Measurements from ENCODE around the gene TBC1D4. TPM values are rescaled to one million over a fixed set of nuclear protein-coding genes. Genes with fewer than 3 reads are reported as not detected.

Gene TBC1D4
- total RNA-seq, 4 donors from 2014 or later: 20.2 to 74.7 (median 30.9) TPM

DNA sequence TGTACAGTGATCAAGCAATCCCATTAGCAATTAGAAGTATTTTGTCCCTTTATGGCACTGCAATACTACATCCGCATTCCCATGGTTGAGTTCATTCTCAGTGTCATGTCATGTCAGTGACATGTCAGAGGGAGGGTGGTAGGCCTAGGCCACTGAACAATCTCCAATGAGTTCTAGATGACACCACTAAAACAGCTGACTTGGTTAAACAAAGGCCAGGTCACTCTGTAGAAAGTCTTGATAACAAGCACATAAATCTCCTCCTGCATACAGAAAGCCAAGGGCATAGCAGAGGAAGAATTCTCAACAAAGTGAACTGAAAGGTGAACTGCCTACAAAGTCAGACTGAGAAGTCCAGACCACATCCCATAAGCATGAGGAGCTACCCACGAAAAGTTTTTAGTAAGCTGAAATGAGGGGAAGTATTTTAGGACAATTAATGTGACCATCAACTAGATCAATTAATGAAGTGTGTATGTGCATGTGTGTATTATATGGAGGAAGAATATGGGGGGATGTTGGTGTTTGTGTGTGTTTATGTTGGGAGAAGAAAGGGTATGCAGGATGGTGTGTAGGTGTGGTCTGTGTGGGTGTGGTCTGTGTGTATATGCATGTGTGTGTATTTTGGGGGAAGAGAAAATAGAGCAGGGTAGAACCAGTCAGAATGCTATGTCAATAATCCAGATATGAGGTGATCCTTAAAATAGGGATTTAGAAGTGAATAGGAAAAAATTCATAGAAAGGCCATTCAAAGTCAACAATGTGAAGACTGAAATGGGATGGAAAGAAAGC is 67.7 kb downstream of the TBC1D4 start:
- TF ChIP-seq POLR2A (IDR thresholded peaks at IDR 0.05) (no peak), CTCF (IDR thresholded peaks at IDR 0.05) (no peak)
- intact Hi-C loops (cut with DNase I; ENCODE audit: low total_unique reads): no loop called here
- no peak overlapping the region for H3K27ac ChIP-seq
- no peaks in the 10 kb centered on the region for H3K36me3 ChIP-seq
- peaks cover 9% of the 10 kb centered on the region in 2 donors for H3K4me1 ChIP-seq
- no peaks in the 10 kb centered on the region for H3K27me3 ChIP-seq
- H3K4me3 ChIP-seq: no peak overlapping the region
- no peak for DNase-seq
- H3K9me3 ChIP-seq: no peaks in the 10 kb centered on the region

DNA sequence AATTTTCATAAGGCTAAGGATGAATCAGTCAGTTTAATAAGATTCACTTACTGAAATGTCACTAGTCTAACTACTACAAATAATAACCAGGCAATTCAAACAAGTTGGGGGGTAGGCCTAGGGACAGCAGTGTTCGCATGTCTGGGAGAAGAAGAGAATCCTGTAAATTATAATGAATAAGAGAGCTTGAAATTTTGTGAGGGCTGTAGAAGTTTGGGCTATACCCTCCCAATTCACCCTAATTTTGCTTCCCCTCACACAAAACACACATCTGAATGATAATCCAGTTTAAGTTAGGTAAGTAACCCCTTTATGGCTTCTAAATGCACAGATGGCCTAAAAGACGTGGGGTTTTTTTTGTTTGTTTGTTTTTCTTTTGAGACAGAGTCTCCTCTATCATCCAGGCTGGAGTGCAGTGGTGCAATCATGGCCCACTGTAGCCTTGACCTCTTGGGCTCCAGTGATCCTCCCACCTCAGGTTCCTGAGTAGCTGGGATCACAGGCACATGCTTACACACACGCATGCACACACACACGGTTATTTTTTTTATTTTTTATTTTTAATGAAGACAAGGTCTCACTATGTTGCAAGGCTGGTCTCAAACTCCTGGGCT is 69.9 kb downstream of the TBC1D4 start:
- TF ChIP-seq CTCF (IDR thresholded peaks at IDR 0.05): no peak
- TF ChIP-seq POLR2A (IDR thresholded peaks at IDR 0.05): no peak

GRCh38 chr13:75410207-75410606 is 71.8 kb downstream of the TBC1D4 start:
- no peak for DNase-seq
- Histone ChIP-seq H3K36me3 (no peaks in the 10 kb centered on the region), H3K4me1 (peaks cover 0 to 1% of the 10 kb centered on the region in 2 donors), H3K4me3 (no peak overlapping the region), H3K9me3 (no peaks in the 10 kb centered on the region), H3K27ac (no peak overlapping the region), H3K27me3 (no peaks in the 10 kb centered on the region)
- intact Hi-C loops (cut with DNase I; ENCODE audit: low total_unique reads): no loop called here
- no peak for TF ChIP-seq POLR2A (IDR thresholded peaks at IDR 0.05)
- no peak for TF ChIP-seq CTCF (IDR thresholded peaks at IDR 0.05)

More for the DNA sequence above, 69.9 kb downstream of the TBC1D4 start:
- no peak overlapping the region for H3K4me3 ChIP-seq
- intact Hi-C loops (cut with DNase I; ENCODE audit: low total_unique reads): no loop called here
- no peak overlapping the region for H3K27ac ChIP-seq
- no peak for DNase-seq
- no peaks in the 10 kb centered on the region for H3K27me3 ChIP-seq
- H3K36me3 ChIP-seq: no peaks in the 10 kb centered on the region
- peaks cover 7 to 9% of the 10 kb centered on the region in 2 donors for H3K4me1 ChIP-seq
- H3K9me3 ChIP-seq: no peaks in the 10 kb centered on the region

- Histone ChIP-seq H3K4me3 (no peak overlapping the region), H3K36me3 (no peaks in the 10 kb centered on the region), H3K27ac (no peak overlapping the region), H3K9me3 (no peaks in the 10 kb centered on the region), H3K4me1 (no peaks in the 10 kb centered on the region), H3K27me3 (no peaks in the 10 kb centered on the region)
- intact Hi-C loops (cut with DNase I; ENCODE audit: low total_unique reads): no loop called here
- TF ChIP-seq CTCF (IDR thresholded peaks at IDR 0.05) (no peak), POLR2A (IDR thresholded peaks at IDR 0.05) (no peak)
- DNase-seq: no peak
Measured at GRCh38 chr13:75407998-75408397, 74.0 kb downstream of the TBC1D4 start.

GRCh38 chr13:75407473-75407872 is 74.5 kb downstream of the TBC1D4 start:
- TF ChIP-seq CTCF (IDR thresholded peaks at IDR 0.05) (no peak), POLR2A (IDR thresholded peaks at IDR 0.05) (no peak)
- Histone ChIP-seq H3K27ac (no peak overlapping the region), H3K9me3 (no peaks in the 10 kb centered on the region), H3K4me1 (no peaks in the 10 kb centered on the region), H3K4me3 (no peak overlapping the region), H3K27me3 (no peaks in the 10 kb centered on the region), H3K36me3 (no peaks in the 10 kb centered on the region)
- DNase-seq: no peak
- intact Hi-C loops (cut with DNase I; ENCODE audit: low total_unique reads): no loop called here

All from uterus (tissue), 4 donors.